ENCODE results near the gene ZCWPW2.

Gene ZCWPW2

GRCh38 chr3:28502397-28502937 is 153.9 kb downstream of the ZCWPW2 start:
- TF ChIP-seq CTCF (IDR thresholded peaks at IDR 0.05; ENCODE audit: low read depth, low read length) = no peak
- no peak for DNase-seq (ENCODE audit: low read depth in 2 of 2)
- no peak overlapping the region for H3K4me3 ChIP-seq (replicated peaks in 1 of 2; ENCODE audit: low read depth in 2 of 2, low read length in 2 of 2)

- no peak overlapping the region for H3K4me3 ChIP-seq (replicated peaks in 1 of 2; ENCODE audit: low read depth in 2 of 2, low read length in 2 of 2)
- no peak for TF ChIP-seq CTCF (IDR thresholded peaks at IDR 0.05; ENCODE audit: low read depth, low read length)
- DNase-seq (ENCODE audit: low read depth in 2 of 2) = no peak
These were observed 156.5 kb downstream of the ZCWPW2 start for GRCh38 chr3:28504976-28505375.

- no peak for TF ChIP-seq CTCF (IDR thresholded peaks at IDR 0.05; ENCODE audit: low read depth, low read length)
- DNase-seq (ENCODE audit: low read depth in 2 of 2) = no peak
These were observed 173.1 kb downstream of the ZCWPW2 start for GRCh38 chr3:28521663-28522062.

GRCh38 chr3:28542351-28542750 is 193.8 kb downstream of the ZCWPW2 start:
- H3K4me3 ChIP-seq (replicated peaks in 1 of 2; ENCODE audit: low read depth in 2 of 2, low read length in 2 of 2) = no peak overlapping the region
- no peak for DNase-seq (ENCODE audit: low read depth in 2 of 2)
- TF ChIP-seq CTCF (IDR thresholded peaks at IDR 0.05; ENCODE audit: low read depth, low read length) = no peak

More at GRCh38 chr3:28521663-28522062, 173.1 kb downstream of the ZCWPW2 start:
- no peak overlapping the region for H3K4me3 ChIP-seq (replicated peaks in 1 of 2; ENCODE audit: low read depth in 2 of 2, low read length in 2 of 2)

- TF ChIP-seq CTCF (IDR thresholded peaks at IDR 0.05; ENCODE audit: low read depth, low read length) = no peak
- DNase-seq (ENCODE audit: low read depth in 2 of 2) = no peak
- H3K4me3 ChIP-seq (replicated peaks in 1 of 2; ENCODE audit: low read depth in 2 of 2, low read length in 2 of 2) = no peak overlapping the region
These were observed 195.7 kb downstream of the ZCWPW2 start for GRCh38 chr3:28544236-28544635.

GRCh38 chr3:28544831-28545230 is 196.3 kb downstream of the ZCWPW2 start:
- no peak overlapping the region for H3K4me3 ChIP-seq (replicated peaks in 1 of 2; ENCODE audit: low read depth in 2 of 2, low read length in 2 of 2)
- no peak for DNase-seq (ENCODE audit: low read depth in 2 of 2)
- no peak for TF ChIP-seq CTCF (IDR thresholded peaks at IDR 0.05; ENCODE audit: low read depth, low read length)

- no peak overlapping the region for H3K4me3 ChIP-seq (replicated peaks in 1 of 2; ENCODE audit: low read depth in 2 of 2, low read length in 2 of 2)
- no peak for TF ChIP-seq CTCF (IDR thresholded peaks at IDR 0.05; ENCODE audit: low read depth, low read length)
- no peak for DNase-seq (ENCODE audit: low read depth in 2 of 2)
These were observed 199.2 kb downstream of the ZCWPW2 start for GRCh38 chr3:28547677-28548076.

All from cardiac fibroblast (primary cell).